Ectodermal cell (in vitro differentiated cells): ENCODE measurements around the gene DDX10.
"Not testable (repeated sequence)": the region's sequence is repeated elsewhere in the genome, so short reads cannot be mapped to it uniquely, and the experiment has no call there.

Source experiments
- H3K27ac ChIP-seq: 2 replicates; pipeline ENCODE4 v1.7.0; 2013; ENCODE audit warnings: mild to moderate bottlenecking, low read depth, low read length; ENCODE audit not compliant: insufficient read depth, poor library complexity, severe bottlenecking
- H3K27me3 ChIP-seq: 2 replicates; pipeline ENCODE4 v1.7.0; 2013; ENCODE audit warnings: mild to moderate bottlenecking, low read length; ENCODE audit not compliant: insufficient read depth, control insufficient read depth, poor library complexity, severe bottlenecking
- H3K36me3 ChIP-seq: one replicate; pipeline ENCODE4 v1.7.0; 2013; ENCODE audit warnings: low read length; ENCODE audit not compliant: control insufficient read depth, insufficient read depth
- H3K4me1 ChIP-seq: one replicate; pipeline ENCODE4 v1.7.0; 2013; ENCODE audit warnings: low read length; ENCODE audit not compliant: control insufficient read depth, insufficient read depth
- H3K4me3 ChIP-seq: 2 replicates; pipeline ENCODE4 v1.7.0; 2013; ENCODE audit warnings: low read depth, low read length, control low read depth; ENCODE audit not compliant: insufficient read depth
- H3K9me3 ChIP-seq: 2 replicates; pipeline ENCODE4 v1.7.0; 2013; ENCODE audit warnings: mild to moderate bottlenecking, low read length, moderate library complexity; ENCODE audit not compliant: control insufficient read depth
- WGBS, 2 experiments: methylation state at CpG; one replicate each; pipeline ENCODE4 v1.1.7; 2013; ENCODE audit warnings: missing lambda C conversion rate in 2 of 2; 5-methylcytosine and 5-hydroxymethylcytosine counted together

Gene DDX10

GRCh38 chr11:108733479-108734116 is 68.7 kb downstream of the DDX10 start:
- WGBS, 2 experiments: 91 to 95% methylated on average over 6 of the region's 6 CpGs
- no peaks in the 10 kb centered on the region for H3K27me3 ChIP-seq
- no peaks in the 10 kb centered on the region for H3K4me1 ChIP-seq
- peaks cover 3% of the 10 kb centered on the region for H3K9me3 ChIP-seq
- H3K27ac ChIP-seq: no peak overlapping the region
- H3K36me3 ChIP-seq: no peaks in the 10 kb centered on the region
- no peak overlapping the region for H3K4me3 ChIP-seq

- no CpG with 5 or more reads among the region's 1 CpG for WGBS, 2 experiments
Observed at GRCh38 chr11:108734283-108734682, 69.4 kb downstream of the DDX10 start.

GRCh38 chr11:108734956-108735559 is 70.2 kb downstream of the DDX10 start:
- H3K27ac ChIP-seq: no peak overlapping the region
- peaks cover 3% of the 10 kb centered on the region for H3K9me3 ChIP-seq
- no peaks in the 10 kb centered on the region for H3K27me3 ChIP-seq
- H3K4me1 ChIP-seq: no peaks in the 10 kb centered on the region
- whole genome bisulfite sequencing, 2 experiments: 78 to 81% methylated on average over 3 of the region's 3 CpGs
- H3K36me3 ChIP-seq: no peaks in the 10 kb centered on the region
- H3K4me3 ChIP-seq: no peak overlapping the region

More at GRCh38 chr11:108734283-108734682, 69.4 kb downstream of the DDX10 start:
- no peaks in the 10 kb centered on the region for H3K27me3 ChIP-seq
- no peaks in the 10 kb centered on the region for H3K36me3 ChIP-seq
- H3K9me3 ChIP-seq: peaks cover 3% of the 10 kb centered on the region
- H3K27ac ChIP-seq: no peak overlapping the region
- H3K4me3 ChIP-seq: no peak overlapping the region
- H3K4me1 ChIP-seq: no peaks in the 10 kb centered on the region

- not testable (repeated sequence) for H3K9me3 ChIP-seq, H3K27me3 ChIP-seq, H3K4me1 ChIP-seq, H3K36me3 ChIP-seq, H3K4me3 ChIP-seq, H3K27ac ChIP-seq
- WGBS, 2 experiments: 94 to 100% methylated on average over 2 of the region's 2 CpGs
Observed at GRCh38 chr11:108740132-108740531, 75.3 kb downstream of the DDX10 start.

- no peak overlapping the region for H3K27ac ChIP-seq
- H3K4me1 ChIP-seq: no peaks in the 10 kb centered on the region
- peaks cover 2% of the 10 kb centered on the region for H3K9me3 ChIP-seq
- 93 to 100% methylated on average over 2 of the region's 3 CpGs for WGBS, 2 experiments
- no peak overlapping the region for H3K4me3 ChIP-seq
- no peaks in the 10 kb centered on the region for H3K27me3 ChIP-seq
- H3K36me3 ChIP-seq: no peaks in the 10 kb centered on the region
Observed at GRCh38 chr11:108743851-108744250, 79.0 kb downstream of the DDX10 start.

GRCh38 chr11:108748968-108749367 is 84.1 kb downstream of the DDX10 start:
- no peaks in the 10 kb centered on the region for H3K27me3 ChIP-seq
- H3K4me1 ChIP-seq: no peaks in the 10 kb centered on the region
- no peaks in the 10 kb centered on the region for H3K9me3 ChIP-seq
- 88 to 93% methylated on average over 6 of the region's 6 CpGs for WGBS, 2 experiments
- no peaks in the 10 kb centered on the region for H3K36me3 ChIP-seq
- H3K27ac ChIP-seq: no peak overlapping the region
- H3K4me3 ChIP-seq: no peak overlapping the region

- no peaks in the 10 kb centered on the region for H3K27me3 ChIP-seq
- no peaks in the 10 kb centered on the region for H3K9me3 ChIP-seq
- no peak overlapping the region for H3K27ac ChIP-seq
- peaks cover 4% of the 10 kb centered on the region for H3K4me1 ChIP-seq
- H3K4me3 ChIP-seq: no peak overlapping the region
- no peaks in the 10 kb centered on the region for H3K36me3 ChIP-seq
- WGBS, 2 experiments: 94 to 96% methylated on average over 2 to 4 of the region's 4 CpGs
Observed at GRCh38 chr11:108751444-108751843, 86.6 kb downstream of the DDX10 start.

- Histone ChIP-seq H3K36me3 (no peaks in the 10 kb centered on the region), H3K9me3 (no peaks in the 10 kb centered on the region), H3K27me3 (no peaks in the 10 kb centered on the region), H3K27ac (no peak overlapping the region), H3K4me3 (no peak overlapping the region), H3K4me1 (peaks cover 7% of the 10 kb centered on the region)
Observed at GRCh38 chr11:108752297-108752751, 87.5 kb downstream of the DDX10 start.

GRCh38 chr11:108754901-108755625 is 90.2 kb downstream of the DDX10 start:
- WGBS, 2 experiments: 83 to 89% methylated on average over 2 of the region's 2 CpGs
- Histone ChIP-seq H3K27ac (no peak overlapping the region), H3K4me1 (peaks cover 10% of the 10 kb centered on the region), H3K27me3 (no peaks in the 10 kb centered on the region), H3K4me3 (no peak overlapping the region), H3K9me3 (no peaks in the 10 kb centered on the region), H3K36me3 (no peaks in the 10 kb centered on the region)

- Histone ChIP-seq H3K4me1 (peaks cover 10% of the 10 kb centered on the region), H3K9me3 (no peaks in the 10 kb centered on the region), H3K4me3 (no peak overlapping the region), H3K27ac (no peak overlapping the region), H3K36me3 (no peaks in the 10 kb centered on the region), H3K27me3 (no peaks in the 10 kb centered on the region)
- WGBS, 2 experiments: 84 to 88% methylated on average over 3 of the region's 3 CpGs
Observed at GRCh38 chr11:108757630-108758029, 92.8 kb downstream of the DDX10 start.
